H1 (cell line): Measurements from ENCODE around the gene TBCB. TPM values are rescaled to one million over a fixed set of nuclear protein-coding genes. Genes with fewer than 3 reads are reported as not detected.

Experiments
- CTCF ChIA-PET: fragments of 300-600 bp; sonication (Branson Sonifier 250); formaldehyde crosslinking; loops from one replicate; lab custom pipeline; 2021; ENCODE audit not compliant: partially characterized antibody; lab: Charles Lee
- POLR2A ChIA-PET: fragments of 300-600 bp; sonication (Branson Sonifier 250); formaldehyde crosslinking; loops from one replicate; lab custom pipeline; 2021; ENCODE audit warnings: inconsistent platforms; ENCODE audit not compliant: partially characterized antibody; lab: Charles Lee
- DNase-seq, 2 experiments: peaks; one replicate each; pipeline versions ENCODE4 v3.0.0 to v3.0.0-alpha.2; 2010 to 2022; ENCODE audit warnings: low spot score in 2 of 2, low read depth in 1 of 2, mixed read lengths in 1 of 2
- FAIRE-seq: peaks from 2 replicates; lab custom pipeline; 2011; peaks lifted over from hg19 to GRCh38; lab: Jason Lieb, UNC
- H2AFZ ChIP-seq: 2 replicates; pipeline ENCODE4 v1.8.1; 2012; ENCODE audit warnings: low read length, inconsistent platforms
- H2AK5ac ChIP-seq: 2 replicates; pipeline ENCODE4 v1.6.1; 2013; ENCODE audit warnings: low read depth, low read length
- H2BK120ac ChIP-seq: replicated peaks from 2 replicates; pipeline ENCODE3; 2013; ENCODE audit warnings: low read depth, low read length, inconsistent platforms
- H2BK12ac ChIP-seq: 2 replicates; pipeline ENCODE4 v1.6.1; 2013; ENCODE audit warnings: low read depth, low read length
- H2BK15ac ChIP-seq: 2 replicates; pipeline ENCODE4 v1.6.1; 2013; ENCODE audit warnings: low read length
- H2BK20ac ChIP-seq: 2 replicates; pipeline ENCODE4 v1.6.1; 2013; ENCODE audit warnings: low read length
- H2BK5ac ChIP-seq: 2 replicates; pipeline ENCODE4 v1.6.1; 2013; ENCODE audit warnings: low read depth, low read length
- H3K14ac ChIP-seq: 2 replicates; pipeline ENCODE4 v1.6.1; 2013; ENCODE audit warnings: inconsistent platforms; ENCODE audit not compliant: insufficient read length
- H3K18ac ChIP-seq: 2 replicates; pipeline ENCODE4 v1.6.1; 2013; ENCODE audit warnings: low read length; ENCODE audit errors: extremely low read depth
- H3K23ac ChIP-seq: 2 replicates; pipeline ENCODE4 v1.6.1; 2013; ENCODE audit warnings: inconsistent platforms; ENCODE audit not compliant: insufficient read length
- H3K23me2 ChIP-seq: 2 replicates; pipeline ENCODE4 v1.6.1; 2013; ENCODE audit warnings: low read depth, low read length
- H3K27ac ChIP-seq: 2 replicates; pipeline ENCODE4 v1.6.1; 2011; ENCODE audit warnings: low read depth, low read length, inconsistent platforms
- H3K27me3 ChIP-seq, 4 experiments: replicated peaks in 1 of 4; 1 replicate in 1 of 4; 2 replicates in 3 of 4; pipeline versions ENCODE4 v1.6.1 to v1.8.1; 2011 to 2013; ENCODE audit warnings: low read length in 3 of 4, mild to moderate bottlenecking in 3 of 4, inconsistent platforms in 2 of 4, mixed read lengths in 2 of 4, moderate library complexity in 1 of 4; ENCODE audit not compliant: control insufficient read depth in 3 of 4, insufficient read depth in 3 of 4; ENCODE audit errors: extremely low read depth in 1 of 4
- H3K36me3 ChIP-seq, 4 experiments: 2 replicates each; pipeline versions ENCODE4 v1.6.1 to v1.8.1; 2011 to 2013; ENCODE audit warnings: mild to moderate bottlenecking in 4 of 4, low read length in 3 of 4, moderate library complexity in 2 of 4, control low read depth in 1 of 4, inconsistent platforms in 1 of 4; ENCODE audit not compliant: insufficient read depth in 4 of 4, control insufficient read depth in 2 of 4
- H3K4ac ChIP-seq: replicated peaks from 2 replicates; pipeline ENCODE3; 2013; ENCODE audit warnings: low read length, low read depth, mixed read lengths, inconsistent platforms; ENCODE audit not compliant: insufficient read length
- H3K4me1 ChIP-seq, 4 experiments: replicated peaks in 1 of 4; 1 replicate in 1 of 4; 2 replicates in 3 of 4; pipeline versions ENCODE4 v1.6.1 to v1.8.1; 2011 to 2013; ENCODE audit warnings: low read length in 3 of 4, inconsistent platforms in 2 of 4, mixed read lengths in 1 of 4; ENCODE audit not compliant: insufficient read depth in 4 of 4, control insufficient read depth in 3 of 4
- H3K4me2 ChIP-seq, 2 experiments: 2 replicates each; pipeline versions ENCODE4 v1.6.1 to v1.8.1; 2011 to 2013; ENCODE audit warnings: low read depth in 2 of 2, low read length in 2 of 2, control low read depth in 1 of 2, inconsistent platforms in 1 of 2, mild to moderate bottlenecking in 1 of 2; ENCODE audit not compliant: insufficient read depth in 1 of 2
- H3K4me3 ChIP-seq, 4 experiments: fragments of 200-600, 300-600 bp in 1 of 4; sonication (generic), shearing (Covaris generic), sonication (Bioruptor Twin) in 1 of 4; 2 replicates each; pipeline versions ENCODE4 v1.5.1 to v1.8.1; 2011 to 2016; ENCODE audit warnings: low read length in 4 of 4, low read depth in 3 of 4, control low read depth in 2 of 4, inconsistent platforms in 2 of 4, mild to moderate bottlenecking in 2 of 4, mixed read lengths in 1 of 4, moderate library complexity in 1 of 4; ENCODE audit not compliant: insufficient read depth in 2 of 4; ENCODE audit errors: extremely low read depth in 1 of 4
- H3K56ac ChIP-seq: replicated peaks from 2 replicates; pipeline ENCODE3; 2013; ENCODE audit warnings: low read depth, mild to moderate bottlenecking, mixed read lengths, low read length, inconsistent platforms; ENCODE audit not compliant: insufficient read length
- H3K79me1 ChIP-seq: 2 replicates; pipeline ENCODE4 v1.6.1; 2013; ENCODE audit warnings: low read depth, low read length, control low read depth
- H3K79me2 ChIP-seq, 2 experiments: 2 replicates each; pipeline versions ENCODE4 v1.6.1 to v1.8.1; 2012 to 2013; ENCODE audit warnings: low read length in 2 of 2, mild to moderate bottlenecking in 2 of 2, inconsistent platforms in 1 of 2; ENCODE audit not compliant: insufficient read depth in 2 of 2, control insufficient read depth in 1 of 2
- H3K9ac ChIP-seq, 4 experiments: replicated peaks in 1 of 4; 1 replicate in 1 of 4; 2 replicates in 3 of 4; pipeline versions ENCODE4 v1.6.1 to v1.8.1; 2011 to 2013; ENCODE audit warnings: low read depth in 3 of 4, low read length in 3 of 4, control low read depth in 2 of 4, mild to moderate bottlenecking in 2 of 4, moderate library complexity in 2 of 4, inconsistent platforms in 1 of 4; ENCODE audit errors: extremely low read depth in 1 of 4
- H3K9me3 ChIP-seq, 2 experiments: 2 replicates each; pipeline versions ENCODE4 v1.6.1 to v1.8.1; 2012 to 2013; ENCODE audit warnings: mild to moderate bottlenecking in 2 of 2, moderate library complexity in 2 of 2, control low read depth in 1 of 2, inconsistent platforms in 1 of 2, low read depth in 1 of 2, low read length in 1 of 2, mixed read lengths in 1 of 2; ENCODE audit not compliant: insufficient read depth in 2 of 2
- H4K20me1 ChIP-seq, 2 experiments: replicated peaks in 1 of 2; 2 replicates each; pipeline versions ENCODE3 to v1.8.1; 2011 to 2013; ENCODE audit warnings: inconsistent platforms in 2 of 2, low read length in 2 of 2, mild to moderate bottlenecking in 1 of 2; ENCODE audit not compliant: insufficient read depth in 2 of 2, control insufficient read depth in 1 of 2
- H4K5ac ChIP-seq: 2 replicates; pipeline ENCODE4 v1.6.1; 2013; ENCODE audit warnings: low read length, low read depth, mixed read lengths, inconsistent platforms; ENCODE audit not compliant: insufficient read length
- H4K8ac ChIP-seq: 2 replicates; pipeline ENCODE4 v1.8.0; 2013; ENCODE audit warnings: mild to moderate bottlenecking, moderate library complexity, low read length, inconsistent platforms; ENCODE audit not compliant: insufficient read depth; ENCODE audit errors: extremely low read depth
- H4K91ac ChIP-seq: replicated peaks from 2 replicates; pipeline ENCODE3; 2013; ENCODE audit warnings: low read length, mixed read lengths, inconsistent platforms; ENCODE audit not compliant: insufficient read length
- BACH1 ChIP-seq: IDR thresholded peaks from 2 replicates; pipeline ENCODE4 v1.6.1; 2012; ENCODE audit warnings: low read length, improper control_type of control experiment
- GABPA ChIP-seq: IDR thresholded peaks from 2 replicates; pipeline ENCODE4 v1.6.1; 2011; ENCODE audit warnings: mild to moderate bottlenecking, low read length, moderate library complexity, borderline replicate concordance; ENCODE audit not compliant: insufficient read depth
- HDAC6 ChIP-seq: IDR thresholded peaks from one replicate; pipeline ENCODE4 v1.7.1; 2012; ENCODE audit warnings: low read depth, mild to moderate bottlenecking, inconsistent platforms, low read length, moderate library complexity
- NRF1 ChIP-seq: IDR thresholded peaks from 2 replicates; pipeline ENCODE4 v1.6.1; 2011; ENCODE audit warnings: mild to moderate bottlenecking, low read depth, low read length, improper control_type of control experiment
- TAF1 ChIP-seq: IDR thresholded peaks from 2 replicates; pipeline ENCODE4 v1.6.1; 2011; ENCODE audit warnings: mild to moderate bottlenecking, low read depth, low read length
- TAF7 ChIP-seq: optimal IDR thresholded peaks from 2 replicates; pipeline ENCODE3; 2011; ENCODE audit warnings: low read depth, mild to moderate bottlenecking, inconsistent platforms, low read length, moderate library complexity, borderline replicate concordance
- WGBS, 2 experiments: shearing (Covaris generic) in 1 of 2; methylation state at CpG; one replicate each; pipeline versions ENCODE4 v1.1.6 to v1.1.7; 2013 to 2015; ENCODE audit warnings: low lambda C conversion rate in 2 of 2, mixed read lengths in 2 of 2, inconsistent platforms in 1 of 2, low coverage in 1 of 2, missing lambda C conversion rate in 1 of 2; ENCODE audit not compliant: insufficient replicate concordance in 2 of 2, insufficient coverage in 1 of 2, insufficient read length in 1 of 2; ENCODE audit errors: extremely low coverage in 1 of 2, missing lambda C conversion rate in 1 of 2; 5-methylcytosine and 5-hydroxymethylcytosine counted together
- polyA plus RNA-seq, 7 experiments: library from polyadenylated mRNA; depleted of rRNA in 3 of 7; stranded (reverse) in 5 of 7; unstranded in 2 of 7; fragments of >200 nt in 5 of 7; fragments of 200-250 nt in 2 of 7; gene quantifications; 1 replicate in 5 of 7; 2 replicates in 1 of 7; 4 replicates in 1 of 7; pipeline versions ENCODE4 v1.2.1 to v1.2.3, GENCODE V29; 2011 to 2013; ENCODE audit warnings: missing spikeins in 2 of 7, mixed read lengths in 2 of 7
- total RNA-seq: library from RNA; stranded (reverse); fragmentation: NEBNext Ultra II Directional; extraction: Animal tissue kit (Norgen Biotek cat#: 25700); gene quantifications from 2 replicates; pipeline ENCODE4 v1.2.1, GENCODE V29; 2021
- TF ChIP-seq, protein P1 (sequence below): IDR thresholded peaks from 2 replicates; pipeline ENCODE4 v1.6.1; 2011; ENCODE audit warnings: low read length, improper control_type of control experiment

TBCB gene
- total and polyA plus RNA-seq, 2 of the 8 experiments (the other 6 are each of a cell fraction or from before 2014, with no cell fraction given), result 153 to 286 TPM

DNA sequence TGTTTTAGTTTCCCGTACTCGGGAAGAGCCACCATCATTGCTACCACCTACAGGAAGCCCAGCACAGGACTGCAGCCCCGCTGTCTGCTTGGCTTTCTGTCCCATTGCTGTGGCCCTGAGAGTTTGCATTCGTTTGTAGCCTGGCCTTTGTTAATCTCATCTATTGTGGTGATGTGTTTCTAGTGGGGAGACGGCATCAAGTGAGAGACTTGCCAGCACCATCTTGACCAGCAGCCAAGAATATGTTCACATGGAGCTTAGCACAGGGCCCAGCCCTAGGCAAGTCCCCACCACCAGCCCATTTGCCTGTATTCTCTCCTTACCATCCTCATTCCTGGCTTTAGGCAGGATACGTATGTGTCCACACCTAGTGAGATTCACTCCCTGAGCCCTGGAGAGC is 21.6 kb upstream of the TBCB start:
- Histone ChIP-seq H2BK20ac (no peak overlapping the region), H3K14ac (no peak overlapping the region), H3K79me1 (no peaks in the 10 kb centered on the region), H2AK5ac (no peak overlapping the region), H2BK120ac (no peak overlapping the region), H3K4me2 (no peak overlapping the region), H3K27me3 (no peaks in the 10 kb centered on the region), H3K9ac (no peak overlapping the region), H3K23me2 (no peaks in the 10 kb centered on the region), H4K20me1 (peaks cover 2 to 9% of the 10 kb centered on the region in 2 experiments), H3K23ac (no peak overlapping the region), H3K4me1 (no peaks in the 10 kb centered on the region), H3K9me3 (no peaks in the 10 kb centered on the region), H2BK12ac (no peak overlapping the region), H3K36me3 (peaks cover 24 to 63% (median 54%) of the 10 kb centered on the region in 4 experiments), H4K91ac (no peak overlapping the region), H2BK5ac (no peak overlapping the region), H4K5ac (no peak overlapping the region), H2BK15ac (no peak overlapping the region), H4K8ac (no peak overlapping the region), H3K4ac (no peak overlapping the region), H3K79me2 (no peaks in the 10 kb centered on the region), H3K18ac (no peak overlapping the region), H3K27ac (no peak overlapping the region), H3K56ac (no peak overlapping the region), H3K4me3 (no peak overlapping the region), H2AFZ (no peak overlapping the region)
- TF ChIP-seq BACH1 (no peak), GABPA (no peak), HDAC6 (no peak), TAF7 (no peak), NRF1 (no peak), TAF1 (no peak)
- TF ChIP-seq, protein P1, sequence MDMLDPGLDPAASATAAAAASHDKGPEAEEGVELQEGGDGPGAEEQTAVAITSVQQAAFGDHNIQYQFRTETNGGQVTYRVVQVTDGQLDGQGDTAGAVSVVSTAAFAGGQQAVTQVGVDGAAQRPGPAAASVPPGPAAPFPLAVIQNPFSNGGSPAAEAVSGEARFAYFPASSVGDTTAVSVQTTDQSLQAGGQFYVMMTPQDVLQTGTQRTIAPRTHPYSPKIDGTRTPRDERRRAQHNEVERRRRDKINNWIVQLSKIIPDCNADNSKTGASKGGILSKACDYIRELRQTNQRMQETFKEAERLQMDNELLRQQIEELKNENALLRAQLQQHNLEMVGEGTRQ, result no peak
- 83% methylated on average over 6 of the region's 6 CpGs; no CpG with 5 or more reads in 1 of the 2 experiments for WGBS, 2 experiments
- CTCF ChIA-PET, result no interaction called here
- FAIRE-seq (no peak), DNase-seq (no peak)
- POLR2A ChIA-PET, result interaction anchor here (1.0 to 1.2 kb wide), 2 partner anchors 10 to 12 kb away, joined by 3 to 4 read pairs; no protein-coding TSS in a partner anchor
